HG03354 (cell line): ENCODE measurements around the gene COL5A1.
"Not testable (repeated sequence)": the region's sequence is repeated elsewhere in the genome, so short reads cannot be mapped to it uniquely, and the experiment has no call there.

ENCODE experiments used
- ATAC-seq: cut with Tn5 transposase; IDR thresholded peaks from one replicate; pipeline ENCODE4 v1.9.1; 2021; ENCODE audit warnings: mild to moderate bottlenecking; ENCODE audit not compliant: unreplicated experiment, poor library complexity, severe bottlenecking

Gene COL5A1

DNA sequence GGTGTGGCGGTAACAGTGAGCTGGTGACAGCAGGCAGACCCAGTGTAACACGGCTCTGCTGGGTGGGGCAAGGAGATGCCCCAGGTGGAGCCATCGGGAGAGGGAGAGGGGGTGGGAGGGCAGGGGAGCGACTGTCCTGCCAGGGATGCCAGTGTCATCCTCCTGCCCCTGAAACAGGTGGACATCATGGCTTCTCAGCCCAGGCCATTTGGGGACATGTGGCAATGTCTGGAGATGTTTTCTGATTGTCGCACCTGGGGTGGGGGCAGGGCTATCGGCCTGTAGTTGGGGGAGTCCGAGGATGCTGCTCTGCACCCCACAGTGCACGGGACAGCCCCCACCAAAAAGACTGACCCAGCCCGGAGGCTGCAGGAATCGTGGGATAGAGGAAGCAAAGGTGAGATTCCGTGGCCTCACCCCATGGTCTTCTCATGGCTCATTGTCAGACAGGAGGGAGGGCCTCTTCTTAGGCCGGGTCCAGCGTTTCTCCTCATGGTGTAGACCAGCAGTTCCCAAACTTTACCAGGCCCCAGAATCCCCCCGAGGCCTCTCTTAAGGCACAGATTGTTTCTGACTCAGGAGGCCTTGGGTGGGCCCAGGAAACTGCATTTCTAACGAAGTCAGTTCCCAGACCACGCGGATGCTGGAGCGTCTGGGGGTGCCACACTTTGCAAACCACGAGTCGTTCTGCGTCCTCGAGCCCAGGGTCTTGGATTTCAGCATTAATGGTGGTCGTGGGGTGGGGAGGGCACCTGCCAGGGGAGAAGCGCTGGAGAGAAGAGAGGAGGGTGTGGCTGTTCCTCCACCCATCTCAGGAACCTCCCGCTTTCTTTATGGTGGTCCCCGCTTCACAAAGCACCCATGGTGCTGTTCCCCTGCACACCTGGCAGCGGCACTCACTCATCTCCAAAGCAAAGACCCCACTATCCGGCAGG lies 11.0 kb downstream of the COL5A1 start:
- no peak for ATAC-seq

DNA sequence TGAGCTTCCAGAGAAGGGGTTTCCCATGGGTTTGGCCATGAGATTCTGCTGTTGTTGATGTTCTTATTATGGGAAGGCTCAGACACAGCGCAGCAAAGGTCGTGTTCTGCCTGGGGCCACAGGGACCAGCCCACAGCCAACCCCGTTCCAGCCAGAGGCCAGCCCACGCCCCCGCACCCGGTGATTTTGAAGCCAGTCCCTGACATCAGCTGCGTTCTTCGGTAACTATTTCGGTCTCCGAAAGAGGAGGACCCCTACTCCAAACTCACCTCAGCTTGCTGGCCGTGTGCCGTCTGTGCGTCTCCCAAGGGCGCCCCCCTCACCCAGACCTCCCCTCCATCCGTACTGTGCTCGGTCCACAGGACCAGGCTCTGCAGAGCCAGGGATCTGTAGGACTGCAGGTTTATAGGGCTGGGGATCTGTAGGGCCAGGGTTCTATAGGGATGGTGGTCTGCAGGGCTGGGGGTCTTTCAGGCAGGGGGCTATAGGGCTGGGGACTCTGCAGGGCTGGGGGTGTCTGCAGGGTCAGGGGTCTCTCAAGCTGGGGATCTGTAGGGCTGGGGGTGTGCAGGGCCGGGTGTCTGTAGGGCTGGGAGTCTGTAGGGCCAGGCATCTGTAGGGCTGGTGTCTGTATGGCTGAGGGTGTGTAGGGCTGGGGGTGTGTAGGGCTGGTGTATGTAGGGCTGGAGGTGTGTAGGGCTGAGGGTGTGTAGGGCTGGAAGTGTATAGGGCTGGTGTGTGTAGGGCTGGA lies 11.8 kb downstream of the COL5A1 start:
- ATAC-seq = no peak

DNA sequence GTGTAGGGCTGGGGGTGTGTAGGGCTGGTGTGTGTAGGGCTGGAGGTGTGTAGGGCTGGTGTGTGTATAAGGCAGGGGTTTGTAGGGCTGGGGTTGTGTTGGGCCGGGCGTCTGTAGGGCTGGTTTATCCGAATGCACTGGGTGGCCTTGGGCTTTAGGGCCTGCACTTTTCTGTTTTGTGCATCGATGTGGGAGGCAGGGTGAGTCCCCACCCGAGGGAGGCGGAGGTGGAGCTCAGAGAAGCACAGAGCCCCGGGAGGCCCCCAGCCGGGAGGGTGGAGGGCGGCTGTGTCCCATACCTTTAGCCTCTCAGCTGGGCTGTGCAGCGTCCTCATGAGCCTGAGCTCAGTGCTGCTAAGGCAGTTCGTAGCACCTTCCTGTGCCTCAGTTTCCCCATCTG lies 13.5 kb downstream of the COL5A1 start:
- ATAC-seq = no peak

DNA sequence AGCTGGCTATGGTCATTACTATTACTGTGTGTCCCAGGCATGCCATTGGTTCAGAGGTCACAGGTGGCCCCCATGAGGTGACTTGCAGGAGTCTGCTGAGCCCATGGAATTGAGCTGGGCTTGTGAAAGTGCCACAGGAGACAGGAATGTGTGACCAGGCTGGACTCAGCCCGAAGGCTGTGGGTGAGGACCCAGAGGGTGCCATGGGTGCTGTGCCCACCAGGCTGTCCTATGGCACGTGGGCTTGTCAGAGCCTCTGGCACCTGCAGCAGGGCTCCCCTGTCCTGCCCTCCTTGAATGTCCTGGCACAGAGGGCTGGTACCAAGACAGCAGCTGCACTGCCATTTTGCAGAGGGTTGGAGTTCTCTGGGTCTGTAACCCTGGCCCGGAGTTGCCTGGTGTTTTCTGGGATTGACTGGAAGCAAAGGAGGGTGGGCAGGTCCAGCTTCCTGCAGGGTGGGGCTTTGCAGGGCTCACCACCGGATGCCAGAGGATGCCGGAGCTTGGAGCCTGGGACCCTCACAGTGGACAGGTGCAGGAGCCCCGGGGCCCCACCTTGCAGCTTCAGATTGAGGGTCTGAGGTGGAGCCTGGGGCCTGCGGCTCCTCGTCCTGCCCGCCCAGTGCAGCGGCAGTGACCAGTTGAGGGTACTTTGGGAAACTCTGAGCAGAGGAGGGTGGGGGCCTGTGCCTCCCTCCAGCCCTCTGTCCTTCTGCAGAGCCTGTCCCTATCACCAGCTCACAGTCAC lies 14.2 kb downstream of the COL5A1 start:
- no peak for ATAC-seq

DNA sequence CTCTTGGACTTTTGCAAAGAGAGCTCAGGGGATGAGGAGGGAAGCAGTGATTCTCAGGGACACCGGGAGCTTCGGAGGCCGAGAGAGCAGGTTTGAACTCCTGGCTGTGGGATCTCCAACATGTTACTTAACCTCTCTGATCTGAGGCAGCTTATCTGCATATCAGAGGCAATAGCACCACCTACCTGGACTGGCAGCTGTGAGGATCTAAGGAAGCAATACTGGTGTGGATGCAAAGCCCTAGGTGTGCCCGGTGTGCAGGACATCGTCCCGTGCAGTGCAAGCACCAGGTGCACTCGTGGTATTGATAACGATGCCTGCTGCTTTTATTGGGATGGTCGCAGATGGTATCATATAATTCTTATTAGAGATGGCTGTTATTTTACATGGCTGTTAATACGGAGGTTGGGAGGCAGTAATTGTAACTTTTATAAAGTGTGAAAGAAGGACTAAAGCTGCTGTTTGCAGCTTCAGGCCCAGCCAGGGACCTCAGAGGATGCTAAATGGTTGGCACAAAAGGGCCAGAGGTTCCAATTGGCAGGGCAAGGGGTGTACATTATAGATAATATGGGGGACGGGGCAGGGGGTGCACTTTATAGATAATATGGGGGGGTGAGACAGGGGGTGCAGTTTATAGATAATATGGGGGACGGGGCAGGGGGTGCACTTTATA lies 14.9 kb downstream of the COL5A1 start:
- ATAC-seq = no peak

DNA sequence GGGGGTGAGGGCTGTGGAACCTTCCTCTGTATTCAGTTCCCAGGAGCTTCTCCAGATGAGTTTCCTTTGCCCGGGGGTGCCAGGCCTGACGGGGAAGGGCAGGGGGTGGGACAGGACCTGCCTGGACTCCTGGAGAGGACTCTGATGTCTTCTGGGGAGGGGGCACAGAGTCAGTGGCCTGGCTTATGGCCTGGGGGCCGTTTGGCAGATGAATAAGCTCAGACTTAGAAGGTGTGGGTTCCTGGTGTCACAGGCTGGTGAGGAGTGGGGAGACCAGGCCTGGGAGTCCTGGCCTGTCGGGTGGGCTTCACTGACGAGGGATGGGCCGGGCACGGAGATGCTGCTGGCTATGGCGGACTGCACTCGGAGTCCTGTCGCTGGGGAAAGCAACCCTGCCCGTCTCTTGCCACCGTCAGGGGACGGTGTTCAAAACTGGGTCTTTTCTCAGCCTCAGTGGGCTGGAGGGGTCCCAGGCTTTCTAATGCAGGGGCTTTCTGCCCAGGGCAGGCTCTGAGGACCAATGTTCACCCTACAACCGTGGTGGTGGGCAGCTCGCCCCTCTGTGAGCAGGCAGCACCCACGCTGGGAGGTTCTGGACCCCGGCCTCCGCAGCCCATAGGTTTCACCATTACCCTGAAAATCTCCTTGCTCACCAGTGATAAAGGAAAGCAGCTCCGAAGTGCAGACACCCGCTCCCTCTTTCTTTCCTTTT lies 16.2 kb downstream of the COL5A1 start:
- ATAC-seq = no peak

DNA sequence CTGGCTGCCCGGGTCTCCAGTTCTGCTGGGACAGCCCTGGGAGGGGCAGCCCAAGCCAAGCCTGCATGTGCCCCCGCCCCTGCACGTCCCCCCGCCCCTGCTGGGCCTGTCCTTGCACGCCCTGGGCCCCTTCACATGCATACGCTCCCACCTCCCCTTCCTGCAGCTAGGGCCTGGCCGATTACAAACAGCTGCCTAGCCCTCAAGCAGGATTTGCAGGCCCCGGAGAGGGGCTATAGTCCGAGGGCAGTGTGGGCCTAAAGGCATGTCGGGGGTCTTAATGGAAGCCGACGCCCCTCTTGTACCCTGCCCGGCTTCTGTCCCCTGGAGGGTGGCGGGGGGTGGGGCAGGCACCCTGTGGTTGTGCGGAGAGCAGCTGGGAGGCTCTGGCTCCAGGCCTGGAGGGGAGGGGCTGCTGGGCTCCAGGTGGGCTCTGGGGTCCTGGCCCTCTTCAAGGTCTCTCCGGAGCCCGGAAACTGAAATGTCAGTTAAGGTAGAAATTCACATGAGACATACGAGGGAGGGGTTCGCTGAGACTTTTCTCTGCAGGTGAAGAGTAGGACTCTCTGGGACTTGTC lies 16.9 kb downstream of the COL5A1 start:
- no peak for ATAC-seq

DNA sequence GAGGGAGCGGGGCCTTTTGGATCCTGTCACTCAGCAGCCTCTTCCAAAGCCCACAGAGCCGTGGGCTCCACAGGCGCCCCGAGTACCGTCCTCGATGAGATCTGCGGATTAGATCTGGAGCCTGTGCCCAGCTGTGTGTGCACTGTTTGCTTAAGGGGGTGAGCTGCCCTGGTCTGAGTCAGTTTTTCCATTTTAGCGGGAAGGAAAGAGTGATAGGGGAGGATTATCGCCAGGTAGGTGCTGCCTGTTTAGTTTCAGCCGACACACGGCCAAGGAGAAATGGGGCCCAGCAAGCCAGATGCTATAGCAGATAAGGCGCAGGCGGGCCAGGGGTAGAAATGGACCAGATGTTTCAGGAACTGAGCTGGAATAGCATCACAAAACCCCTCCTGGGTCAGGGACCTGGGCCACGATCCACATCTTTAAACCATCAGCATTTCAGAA lies 18.1 kb downstream of the COL5A1 start:
- no peak for ATAC-seq

DNA sequence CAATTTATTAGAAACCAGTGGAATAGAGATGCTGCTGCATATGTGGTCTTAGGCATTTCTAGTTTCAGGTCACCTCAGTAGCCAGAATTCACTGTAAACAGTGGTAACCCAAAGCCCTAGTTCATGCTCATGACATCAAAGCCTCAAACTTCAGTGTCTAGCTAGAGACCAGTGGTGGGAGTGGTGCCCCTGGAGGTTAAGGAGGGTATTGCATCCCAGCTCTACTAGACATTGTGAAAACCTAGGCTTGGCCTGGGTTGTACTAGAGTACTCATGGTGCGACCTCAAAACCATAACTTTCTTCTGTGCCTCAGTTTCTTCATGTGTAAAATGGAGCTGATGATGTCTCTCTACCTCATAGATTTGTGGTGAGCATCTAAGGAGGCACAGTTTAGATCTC lies 18.8 kb downstream of the COL5A1 start:
- no peak for ATAC-seq

DNA sequence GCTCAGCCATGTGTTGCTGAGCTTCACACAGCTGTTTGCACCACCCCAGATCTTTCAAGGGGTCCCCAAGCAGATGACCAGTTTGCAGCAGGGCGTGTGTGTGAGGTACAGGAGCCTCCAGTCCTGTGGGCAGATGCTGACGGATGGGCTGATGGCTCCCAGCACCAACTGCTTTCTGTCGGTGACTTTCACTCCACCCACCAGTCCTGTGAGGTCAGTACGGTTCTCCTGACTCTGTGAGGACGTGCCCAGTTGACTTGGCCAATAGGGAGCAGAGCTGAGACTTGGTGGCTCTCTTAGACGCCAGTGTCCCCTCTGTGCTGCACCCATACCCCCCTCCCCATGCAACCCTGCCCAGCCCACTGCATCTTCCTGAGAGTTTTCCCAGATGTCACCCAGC lies 19.7 kb downstream of the COL5A1 start:
- no peak for ATAC-seq

DNA sequence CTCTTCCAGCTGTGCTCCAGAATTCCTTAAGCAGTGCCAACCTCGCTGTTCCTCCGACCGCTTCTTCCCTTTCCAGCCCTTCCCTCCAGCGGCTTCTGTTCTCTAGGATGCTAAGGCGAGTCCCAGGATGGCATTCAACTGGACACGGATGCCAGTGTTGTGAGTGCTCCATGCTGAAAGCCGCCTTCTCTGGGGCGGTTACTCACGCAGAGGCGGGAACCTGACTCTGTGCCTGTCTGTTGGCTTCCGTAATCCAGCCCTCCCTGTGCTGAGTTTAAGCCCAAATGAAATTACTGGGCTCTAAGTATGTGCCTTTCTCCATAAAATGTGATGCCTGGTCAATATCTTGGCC lies 20.2 kb downstream of the COL5A1 start:
- ATAC-seq = no peak

DNA sequence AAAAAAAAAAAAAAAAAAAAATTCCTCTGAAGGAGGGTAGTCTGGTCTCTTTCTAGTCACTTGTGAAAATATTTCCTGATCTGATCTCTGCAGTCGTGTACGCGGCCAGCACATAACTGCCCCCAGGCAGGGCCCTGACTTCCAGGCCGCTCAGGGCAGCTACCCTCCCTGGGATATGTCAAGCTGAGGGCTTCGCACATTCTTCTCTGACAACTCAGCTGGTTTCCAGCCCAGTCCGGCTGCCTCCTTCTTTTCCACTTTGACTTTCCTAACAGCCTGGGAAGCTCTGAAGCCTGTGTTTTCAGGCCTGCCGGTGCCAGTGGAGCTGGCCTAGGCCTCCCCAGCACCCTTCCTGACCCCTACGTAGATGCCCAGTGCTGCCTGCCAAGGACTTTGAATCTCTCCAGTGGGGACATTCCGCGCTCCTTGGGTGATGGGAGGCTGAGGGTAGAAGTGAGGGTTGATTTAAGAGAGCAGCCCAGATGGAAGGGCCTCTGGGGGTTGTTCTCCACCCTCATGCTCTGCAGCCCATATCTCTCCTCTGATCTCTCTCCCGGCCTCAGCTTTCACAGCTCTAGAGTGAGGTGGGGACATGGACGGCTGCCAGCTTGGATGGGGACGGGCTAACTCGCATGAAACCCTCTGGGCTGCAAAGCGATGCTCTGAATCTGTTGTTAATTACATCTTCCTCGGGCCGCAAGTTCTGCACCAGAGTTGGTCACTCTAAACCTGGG lies 20.7 kb downstream of the COL5A1 start:
- no peak for ATAC-seq

DNA sequence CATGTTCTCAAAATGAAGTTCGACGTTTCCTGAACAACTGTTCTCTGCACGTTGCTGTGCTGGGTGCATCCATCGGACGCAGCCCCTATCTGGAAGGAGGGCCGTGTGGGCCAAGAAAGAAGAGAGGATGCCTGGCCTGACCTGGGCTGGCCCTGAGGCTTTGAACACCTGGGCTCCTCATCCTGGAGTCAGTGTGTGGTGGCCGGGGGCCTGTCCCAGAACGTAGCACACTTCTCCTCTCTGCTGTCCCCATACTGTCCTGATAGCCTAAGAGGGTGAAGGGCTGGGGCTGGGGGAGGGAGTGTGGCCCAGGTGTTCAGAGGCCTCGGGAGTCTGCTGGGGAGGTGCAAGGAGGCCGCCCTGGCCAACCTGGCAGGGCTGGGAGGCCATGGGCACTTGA lies 21.5 kb downstream of the COL5A1 start:
- ATAC-seq = no peak

DNA sequence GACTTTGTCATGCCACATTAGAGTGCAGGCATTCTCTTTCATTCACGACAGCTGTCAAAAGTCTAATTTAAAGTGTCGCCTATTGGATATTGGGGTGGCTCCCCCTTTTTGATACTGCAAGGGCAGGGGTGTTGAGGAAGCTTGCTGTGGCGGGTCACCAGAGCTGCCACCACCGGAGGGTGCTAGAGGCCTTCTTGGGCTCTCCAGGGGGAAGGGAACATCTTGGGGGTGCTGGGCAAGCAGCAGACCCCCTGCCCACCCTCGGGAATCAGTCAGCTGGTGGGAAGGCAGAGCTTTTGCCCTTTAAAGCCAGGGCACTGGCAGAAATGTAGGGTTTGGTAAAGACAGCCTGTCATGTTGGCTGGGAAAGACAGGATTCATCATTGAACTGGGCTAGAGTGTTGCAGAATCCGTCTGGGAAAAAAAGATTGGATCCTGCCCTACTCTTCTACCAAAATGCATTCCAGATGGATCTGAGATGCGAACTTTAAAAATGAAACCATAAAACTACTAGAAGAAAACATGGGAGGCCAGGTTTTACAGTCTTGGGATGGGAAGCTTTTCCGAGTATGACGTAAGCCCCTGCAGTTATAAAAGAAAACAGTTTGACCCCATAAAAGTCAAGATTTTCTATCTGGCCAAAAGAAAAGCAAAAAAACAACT lies 22.3 kb downstream of the COL5A1 start:
- ATAC-seq = no peak

DNA sequence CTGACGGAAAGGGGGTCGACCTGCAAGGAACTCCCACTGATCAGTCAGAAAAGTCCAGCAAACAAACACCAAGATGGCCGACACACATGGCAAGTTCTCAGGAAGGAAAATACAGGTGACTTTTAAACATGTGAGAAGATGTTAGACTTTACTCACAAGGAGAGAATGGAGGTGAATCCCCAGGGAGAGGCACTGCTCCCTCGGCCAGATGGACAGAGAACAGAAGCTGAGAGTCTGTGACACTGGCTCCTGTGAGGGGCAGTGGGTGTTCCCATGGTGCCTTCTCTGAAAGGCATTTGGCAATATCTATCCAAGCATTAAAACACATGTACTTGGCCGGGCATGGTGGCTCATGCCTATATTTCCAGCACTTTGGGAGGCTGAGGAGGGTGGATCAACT lies 22.8 kb downstream of the COL5A1 start:
- ATAC-seq = no peak

DNA sequence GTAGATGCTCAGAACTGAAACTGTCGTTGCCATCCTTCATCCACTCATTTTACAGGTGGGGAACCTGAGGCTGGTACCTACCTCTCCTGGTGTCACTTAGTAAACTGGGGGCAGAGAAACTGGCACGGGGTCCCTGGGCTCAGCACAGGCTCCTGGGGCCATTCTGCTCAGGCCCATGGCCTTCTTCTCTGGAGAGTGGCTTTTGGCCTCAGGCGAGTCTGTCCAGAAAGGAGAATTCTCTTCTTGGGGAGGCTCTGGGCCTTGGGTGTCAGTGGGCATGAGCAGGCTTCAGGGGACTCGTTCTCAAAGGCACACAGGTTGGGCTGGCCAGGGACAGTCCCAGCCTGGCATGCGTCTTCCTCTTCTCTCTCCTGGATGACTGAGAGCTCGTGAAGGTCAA lies 24.6 kb downstream of the COL5A1 start:
- ATAC-seq = no peak

DNA sequence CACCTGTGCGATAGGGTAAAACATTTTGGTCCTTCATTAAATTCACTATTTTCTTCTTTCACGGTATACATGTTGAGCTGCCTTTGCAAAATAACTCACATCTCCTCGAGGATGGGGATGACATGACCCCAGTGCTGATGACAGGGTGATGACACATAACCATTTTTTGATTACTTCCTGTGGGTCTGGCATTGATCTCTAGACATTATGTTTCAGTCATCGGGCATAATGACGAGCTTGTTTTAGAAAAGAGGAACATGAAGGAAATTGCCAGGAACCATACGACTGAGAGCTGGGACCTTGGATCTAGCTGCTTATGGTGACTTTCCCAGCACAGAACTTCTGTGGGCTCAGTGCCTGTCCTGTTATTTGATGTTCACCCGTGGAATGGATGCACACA lies 25.2 kb downstream of the COL5A1 start:
- no peak for ATAC-seq

DNA sequence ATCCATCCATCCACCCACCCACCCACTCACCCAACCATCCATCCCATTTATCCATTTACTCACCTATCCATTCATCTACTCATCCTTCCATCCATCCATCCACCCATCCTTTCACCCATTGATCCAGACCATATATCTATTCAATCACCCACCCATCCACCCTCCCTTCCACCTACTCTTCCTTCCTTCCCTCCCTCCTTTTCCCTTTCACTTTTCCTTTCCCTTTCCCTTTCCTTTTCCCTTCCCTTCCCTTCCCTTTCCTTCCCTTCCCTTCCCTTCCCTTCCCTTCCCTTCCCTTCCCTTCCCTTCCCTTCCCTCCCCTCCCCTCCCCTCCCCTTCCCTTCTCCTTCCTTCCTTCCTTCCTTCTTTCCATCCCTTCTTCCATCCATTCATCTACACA lies 27.4 kb downstream of the COL5A1 start:
- ATAC-seq = not testable (repeated sequence)
